Keratinocyte (primary cell): ENCODE measurements around the gene SF3B6. TPM values are rescaled to one million over a fixed set of nuclear protein-coding genes. Genes with fewer than 3 reads are reported as not detected.
A peak's percentile ranks its signal among the peaks of the same experiment; 100 is the strongest.

ENCODE experiments used
- DNase-seq: peaks from one replicate; pipeline ENCODE4 v3.0.0-alpha.2; 2011; ENCODE audit warnings: low read depth, missing footprints, low spot score
- FAIRE-seq: peaks from 2 replicates; lab custom pipeline; 2011; peaks lifted over from hg19 to GRCh38; lab: Jason Lieb, UNC
- H2AFZ ChIP-seq: 2 replicates; pipeline ENCODE4 v1.6.0; 2012; ENCODE audit warnings: low read length, control low read depth, inconsistent platforms; ENCODE audit not compliant: control insufficient read depth
- H3K27ac ChIP-seq: 2 replicates; pipeline ENCODE4 v1.5.1; 2011; ENCODE audit warnings: low read length; ENCODE audit not compliant: control insufficient read depth, insufficient read depth
- H3K27me3 ChIP-seq: 3 replicates; pipeline ENCODE4 v1.6.0; 2011; ENCODE audit warnings: low read length; ENCODE audit not compliant: control insufficient read depth, insufficient read depth; ENCODE audit errors: extremely low read depth
- H3K36me3 ChIP-seq, 2 experiments: 2 replicates in 1 of 2; 3 replicates in 1 of 2; pipeline ENCODE4 v1.5.1; 2011; ENCODE audit warnings: low read length in 2 of 2, mild to moderate bottlenecking in 1 of 2; ENCODE audit not compliant: control insufficient read depth in 2 of 2, insufficient read depth in 2 of 2; ENCODE audit errors: extremely low read depth in 1 of 2
- H3K4me1 ChIP-seq: 3 replicates; pipeline ENCODE4 v1.5.1; 2011; ENCODE audit warnings: low read length; ENCODE audit not compliant: control insufficient read depth, insufficient read depth; ENCODE audit errors: extremely low read depth
- H3K4me2 ChIP-seq: 3 replicates; pipeline ENCODE4 v1.6.0; 2011; ENCODE audit warnings: low read depth, low read length; ENCODE audit not compliant: control insufficient read depth, insufficient read depth; ENCODE audit errors: extremely low read depth
- H3K4me3 ChIP-seq, 3 experiments: fragments of 200-600 bp in 1 of 3; sonication (generic) in 1 of 3; 2 replicates in 2 of 3; 3 replicates in 1 of 3; pipeline ENCODE4 v1.5.1; 2011 to 2016; ENCODE audit warnings: low read length in 3 of 3, mild to moderate bottlenecking in 3 of 3, control low read depth in 2 of 3, inconsistent platforms in 1 of 3, low read depth in 1 of 3, mixed read lengths in 1 of 3, mixed run types in 1 of 3, moderate library complexity in 1 of 3; ENCODE audit not compliant: control insufficient read depth in 2 of 3, insufficient read depth in 2 of 3; ENCODE audit errors: extremely low read depth in 1 of 3
- H3K79me2 ChIP-seq: 2 replicates; pipeline ENCODE4 v1.6.0; 2012; ENCODE audit warnings: low read length; ENCODE audit not compliant: control insufficient read depth, insufficient read depth
- H3K9ac ChIP-seq: 3 replicates; pipeline ENCODE4 v1.6.0; 2011; ENCODE audit warnings: low read length; ENCODE audit not compliant: control insufficient read depth, insufficient read depth; ENCODE audit errors: extremely low read depth
- H3K9me1 ChIP-seq: 3 replicates; pipeline ENCODE4 v1.6.0; 2011; ENCODE audit warnings: low read length; ENCODE audit not compliant: control insufficient read depth, insufficient read depth; ENCODE audit errors: extremely low read depth
- H3K9me3 ChIP-seq: 2 replicates; pipeline ENCODE4 v1.5.1; 2012; ENCODE audit warnings: low read depth, low read length; ENCODE audit not compliant: control insufficient read depth
- H4K20me1 ChIP-seq: 3 replicates; pipeline ENCODE4 v1.6.0; 2011; ENCODE audit warnings: low read length; ENCODE audit not compliant: control insufficient read depth, insufficient read depth; ENCODE audit errors: extremely low read depth
- EZH2 ChIP-seq: IDR thresholded peaks from one replicate; pipeline ENCODE4 v1.6.1; 2012; ENCODE audit warnings: inconsistent platforms, mild to moderate bottlenecking, low read length, moderate library complexity
- dilution Hi-C: fragments of 300-500 bp; cut with MboI; formaldehyde crosslinking; loops from one replicate; pipeline ENCODE4 v1.7.0; 2020; ENCODE audit warnings: low sequenced_read_pairs; ENCODE audit not compliant: extremely low pct_ligation_motif_present
- polyA plus RNA-seq, 5 experiments: library from polyadenylated mRNA; depleted of rRNA in 3 of 5; stranded (reverse) in 3 of 5; stranded (forward) in 1 of 5; unstranded in 1 of 5; fragments of >200 nt; gene quantifications; 1 replicate in 1 of 5; 2 replicates in 3 of 5; 3 replicates in 1 of 5; pipeline versions ENCODE4 v1.2.1 to v1.2.3, GENCODE V29; 2011 to 2012; ENCODE audit warnings: missing spikeins in 2 of 5, low read depth in 1 of 5, low replicate concordance in 1 of 5
- TF ChIP-seq, protein P1 (sequence below), 3 experiments: IDR thresholded peaks in 1 of 3; conservative IDR thresholded peaks in 1 of 3; optimal IDR thresholded peaks in 1 of 3; 2 replicates in 2 of 3; 3 replicates in 1 of 3; pipeline versions ENCODE3 to v1.5.1; 2011; ENCODE audit warnings: low read length in 3 of 3, mild to moderate bottlenecking in 3 of 3, moderate library complexity in 2 of 3, control low read depth in 1 of 3, inconsistent platforms in 1 of 3; ENCODE audit not compliant: insufficient read depth in 2 of 3; ENCODE audit errors: extremely low read depth in 1 of 3

The SF3B6 gene
- polyA plus RNA-seq, 1 donor (not counting 4 experiments of a cell fraction or from before 2014, with no cell fraction given): 347 TPM

DNA sequence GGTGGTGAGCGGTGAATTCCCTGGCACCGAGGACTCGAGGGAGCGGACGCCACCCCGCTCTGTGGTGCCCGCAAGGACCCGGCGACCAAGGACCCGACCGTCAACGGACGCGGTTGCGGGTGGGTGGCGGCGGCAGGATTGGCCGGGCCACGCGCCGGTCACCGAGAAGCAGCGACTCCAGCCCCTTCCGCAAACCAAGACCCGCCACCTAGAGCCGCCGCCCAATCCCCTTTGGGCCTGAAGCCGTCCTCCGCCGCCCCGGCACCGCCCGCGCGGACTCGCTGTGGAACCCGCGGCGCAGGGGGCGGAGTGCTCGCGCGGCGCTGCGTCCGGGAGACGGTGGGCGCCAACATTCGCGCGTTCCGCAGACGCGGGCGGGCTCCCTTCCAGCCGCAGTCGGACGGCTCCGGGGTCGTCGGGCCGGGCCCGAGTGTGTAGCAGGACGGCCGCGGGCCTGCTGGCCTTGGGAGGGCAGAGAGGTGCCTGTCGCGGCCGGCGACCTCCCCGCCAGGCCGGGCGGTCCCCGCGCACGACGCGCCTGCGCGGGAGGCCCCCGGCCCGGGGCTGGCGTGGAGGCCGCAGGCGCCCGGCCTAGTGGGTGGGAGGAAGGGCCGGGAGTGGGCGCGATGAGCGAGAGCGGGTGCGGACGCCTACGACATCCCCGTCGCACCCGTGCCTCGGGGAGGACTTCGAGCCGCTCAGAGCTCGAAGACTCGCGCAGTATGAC is 47.2 kb upstream of the SF3B6 start, which contains the start of the genes FAM228B and PFN4:
TSS of gene FAM228B (plus strand) at position 275 of the 727 bp plus-strand sequence. CDS start 893 bp downstream, outside the sequence.
TSS of gene PFN4 (minus strand) at position 140 of the 727 bp plus-strand sequence. CDS start 799 bp downstream, outside the sequence.
- DNase-seq: no peak
- H3K4me1 ChIP-seq: peaks cover 7% of the 10 kb centered on the region
- H2AFZ ChIP-seq: peak within 1 kb of the TSS; percentile 97
- H3K79me2 ChIP-seq: no peaks in the 10 kb centered on the region
- H3K9me1 ChIP-seq: no peaks in the 10 kb centered on the region
- dilution Hi-C loops: no loop called here
- H3K4me2 ChIP-seq: peak within 1 kb of the TSS; percentile 97
- H3K27ac ChIP-seq: peak within 1 kb of the TSS; percentile 14
- peak within 1 kb of the TSS; percentile 73 for H3K9ac ChIP-seq
- H4K20me1 ChIP-seq: no peaks in the 10 kb centered on the region
- TF ChIP-seq EZH2: no peak
- TF ChIP-seq, protein P1, sequence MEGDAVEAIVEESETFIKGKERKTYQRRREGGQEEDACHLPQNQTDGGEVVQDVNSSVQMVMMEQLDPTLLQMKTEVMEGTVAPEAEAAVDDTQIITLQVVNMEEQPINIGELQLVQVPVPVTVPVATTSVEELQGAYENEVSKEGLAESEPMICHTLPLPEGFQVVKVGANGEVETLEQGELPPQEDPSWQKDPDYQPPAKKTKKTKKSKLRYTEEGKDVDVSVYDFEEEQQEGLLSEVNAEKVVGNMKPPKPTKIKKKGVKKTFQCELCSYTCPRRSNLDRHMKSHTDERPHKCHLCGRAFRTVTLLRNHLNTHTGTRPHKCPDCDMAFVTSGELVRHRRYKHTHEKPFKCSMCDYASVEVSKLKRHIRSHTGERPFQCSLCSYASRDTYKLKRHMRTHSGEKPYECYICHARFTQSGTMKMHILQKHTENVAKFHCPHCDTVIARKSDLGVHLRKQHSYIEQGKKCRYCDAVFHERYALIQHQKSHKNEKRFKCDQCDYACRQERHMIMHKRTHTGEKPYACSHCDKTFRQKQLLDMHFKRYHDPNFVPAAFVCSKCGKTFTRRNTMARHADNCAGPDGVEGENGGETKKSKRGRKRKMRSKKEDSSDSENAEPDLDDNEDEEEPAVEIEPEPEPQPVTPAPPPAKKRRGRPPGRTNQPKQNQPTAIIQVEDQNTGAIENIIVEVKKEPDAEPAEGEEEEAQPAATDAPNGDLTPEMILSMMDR (optimal IDR thresholded peaks at IDR 0.05 in 1 of 3, IDR thresholded peaks at IDR 0.05 in 1 of 3, conservative IDR thresholded peaks at IDR 0.05 in 1 of 3; ENCODE audit: extremely low read depth in 1 of 3, insufficient read depth in 2 of 3, low read length in 3 of 3): no peak
- no peaks in the 10 kb centered on the region for H3K36me3 ChIP-seq
- no peaks in the 10 kb centered on the region for H3K27me3 ChIP-seq
- no peak for FAIRE-seq
- H3K9me3 ChIP-seq: no peaks in the 10 kb centered on the region
- H3K4me3 ChIP-seq: peak within 1 kb of the TSS; percentile 62 to 80 (median 70)

DNA sequence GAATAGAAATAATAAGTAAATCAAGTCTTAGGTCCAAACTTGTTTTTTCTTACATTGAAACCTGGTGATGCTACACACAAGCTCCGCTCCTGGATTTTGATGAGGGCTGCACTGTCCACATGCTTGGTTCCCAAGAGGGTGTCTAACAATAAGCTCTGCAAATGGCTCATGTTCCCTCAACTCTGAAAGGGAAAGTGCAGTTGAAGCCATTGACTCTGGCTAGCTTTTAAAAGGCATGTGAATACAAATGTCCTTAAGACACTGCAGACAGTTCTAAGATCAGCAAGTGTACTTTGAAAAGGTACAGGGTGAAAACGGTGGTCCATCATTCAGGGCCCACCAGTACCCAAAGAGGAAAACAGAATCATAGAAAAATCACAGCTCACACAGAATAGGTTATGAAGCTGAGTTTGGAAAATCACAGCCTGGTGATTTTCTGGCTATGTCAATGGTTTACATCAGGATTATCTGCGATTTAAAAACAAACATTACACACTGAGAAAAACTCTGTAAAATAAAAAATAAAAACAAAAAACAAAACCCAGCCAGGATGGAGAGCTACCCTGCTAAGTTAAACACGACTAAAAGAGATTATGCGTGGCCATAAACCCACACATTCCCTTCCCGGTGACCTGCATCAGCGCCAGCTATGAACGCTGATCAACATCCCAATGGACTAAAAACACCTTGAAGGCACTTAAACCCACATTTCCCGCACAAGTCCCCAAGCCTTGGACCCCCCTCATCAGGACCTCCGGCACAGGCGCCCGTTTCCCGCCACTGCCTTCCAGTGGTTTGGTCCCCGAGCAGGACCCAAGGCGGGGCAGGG is 46.5 kb upstream of the SF3B6 start:
- H3K4me2 ChIP-seq: peak overlapping the region; percentile 97
- FAIRE-seq (no peak), DNase-seq (no peak)
- H3K36me3 ChIP-seq: no peaks in the 10 kb centered on the region
- peak overlapping the region; percentile 62 to 80 (median 70) for H3K4me3 ChIP-seq
- H3K9me1 ChIP-seq: no peaks in the 10 kb centered on the region
- H4K20me1 ChIP-seq: no peaks in the 10 kb centered on the region
- no peaks in the 10 kb centered on the region for H3K79me2 ChIP-seq
- H3K27me3 ChIP-seq: no peaks in the 10 kb centered on the region
- TF ChIP-seq, protein P1 (optimal IDR thresholded peaks at IDR 0.05 in 1 of 3, IDR thresholded peaks at IDR 0.05 in 1 of 3, conservative IDR thresholded peaks at IDR 0.05 in 1 of 3; ENCODE audit: extremely low read depth in 1 of 3, insufficient read depth in 2 of 3, low read length in 3 of 3): no peak
- TF ChIP-seq EZH2: no peak
- no peaks in the 10 kb centered on the region for H3K9me3 ChIP-seq
- H3K9ac ChIP-seq: peak overlapping the region; percentile 73
- H3K4me1 ChIP-seq: peaks cover 7% of the 10 kb centered on the region
- dilution Hi-C loops: no loop called here
- peak overlapping the region; percentile 96 for H2AFZ ChIP-seq
- peak overlapping the region; percentile 14 for H3K27ac ChIP-seq
